Naive thymus-derived CD4-positive, alpha-beta T cell (primary cell): ENCODE data around the gene SAT1. TPM values are rescaled to one million over a fixed set of nuclear protein-coding genes. Genes with fewer than 3 reads are reported as not detected.

Source experiments
- ATAC-seq: fragments of 150-1000 bp; cut with Tn5 transposase; 2 replicates; pipeline ENCODE4 v1.10.0; 2021; ENCODE audit warnings: mild to moderate bottlenecking, moderate library complexity
- CTCF ChIA-PET: fragments of 350-600 bp; sonication (Branson Sonifier 250); formaldehyde crosslinking; loops from one replicate; lab custom pipeline; 2021; ENCODE audit warnings: antibody characterized with exemption; lab: Charles Lee
- POLR2A ChIA-PET: fragments of 350-600 bp; sonication (Branson Sonifier 250); formaldehyde crosslinking; loops from one replicate; lab custom pipeline; 2021; ENCODE audit warnings: antibody characterized with exemption, inconsistent platforms; lab: Charles Lee
- DNase-seq, 9 donors: peaks; one replicate each; pipeline versions ENCODE4 v3.0.0 to v3.0.0-alpha.2; 2020 to 2022; ENCODE audit warnings: mixed read lengths in 1 of 9
- H3K27ac ChIP-seq: one replicate; pipeline ENCODE4 v1.7.0; 2013; ENCODE audit warnings: mild to moderate bottlenecking, low read depth, low read length, moderate library complexity
- H3K27me3 ChIP-seq, 2 donors: one replicate each; pipeline ENCODE4 v1.7.0; 2013; ENCODE audit warnings: low read length in 2 of 2, mild to moderate bottlenecking in 2 of 2, moderate library complexity in 2 of 2; ENCODE audit not compliant: control insufficient read depth in 2 of 2, insufficient read depth in 2 of 2
- H3K36me3 ChIP-seq, 3 experiments: 1 replicate in 2 of 3; 2 replicates in 1 of 3; pipeline ENCODE4 v1.7.0; 2013; ENCODE audit warnings: low read length in 3 of 3, mild to moderate bottlenecking in 3 of 3, moderate library complexity in 1 of 3; ENCODE audit not compliant: insufficient read depth in 3 of 3, control insufficient read depth in 2 of 3
- H3K4me1 ChIP-seq, 2 donors: one replicate each; pipeline ENCODE4 v1.7.0; 2013; ENCODE audit warnings: low read length in 2 of 2, mild to moderate bottlenecking in 2 of 2, moderate library complexity in 1 of 2; ENCODE audit not compliant: control insufficient read depth in 2 of 2, insufficient read depth in 2 of 2
- H3K4me3 ChIP-seq: 2 replicates; pipeline ENCODE4 v1.7.0; 2013; ENCODE audit warnings: mild to moderate bottlenecking, low read length
- H3K9me3 ChIP-seq, 3 experiments: 1 replicate in 2 of 3; 2 replicates in 1 of 3; pipeline ENCODE4 v1.7.0; 2013; ENCODE audit warnings: low read length in 3 of 3; ENCODE audit not compliant: control insufficient read depth in 2 of 3
- H3K27ac Mint-ChIP-seq, 9 donors: one replicate each; pipeline ENCODE4 v1.8.0; 2020 to 2022; ENCODE audit warnings: mixed read lengths in 9 of 9, mild to moderate bottlenecking in 8 of 9, moderate library complexity in 5 of 9, inconsistent platforms in 2 of 9
- H3K27me3 Mint-ChIP-seq, 5 donors: one replicate each; pipeline ENCODE4 v1.8.0; 2021 to 2022; ENCODE audit warnings: mixed read lengths in 5 of 5, mild to moderate bottlenecking in 1 of 5
- H3K36me3 Mint-ChIP-seq, 5 donors: one replicate each; pipeline ENCODE4 v1.8.0; 2020 to 2022; ENCODE audit warnings: mixed read lengths in 5 of 5, mild to moderate bottlenecking in 3 of 5, inconsistent platforms in 1 of 5
- H3K4me1 Mint-ChIP-seq, 7 donors: one replicate each; pipeline ENCODE4 v1.8.0; 2020 to 2022; ENCODE audit warnings: mixed read lengths in 7 of 7, mild to moderate bottlenecking in 3 of 7, inconsistent platforms in 1 of 7
- H3K4me3 Mint-ChIP-seq, 10 donors: one replicate each; pipeline ENCODE4 v1.8.0; 2020 to 2022; ENCODE audit warnings: mild to moderate bottlenecking in 10 of 10, mixed read lengths in 10 of 10, moderate library complexity in 6 of 10, inconsistent platforms in 2 of 10
- H3K9me3 Mint-ChIP-seq, 11 donors: one replicate each; pipeline ENCODE4 v1.8.0; 2020 to 2022; ENCODE audit warnings: mixed read lengths in 11 of 11, mild to moderate bottlenecking in 4 of 11, inconsistent platforms in 1 of 11, moderate library complexity in 1 of 11
- intact Hi-C, 2 donors: fragments of 100-400 bp; cut with micrococcal nuclease; formaldehyde crosslinking; loops; one replicate each; pipeline ENCODE4 v1.15.1; 2023
- polyA plus RNA-seq, 2 donors: library from polyadenylated mRNA; unstranded; fragments of 300-500 nt; fragmentation: Illumina TruSeq; gene quantifications; one replicate each; pipeline ENCODE4 v1.2.3, GENCODE V29; 2021
- total RNA-seq, 6 experiments: library from RNA in 5 of 6; stranded (reverse) in 5 of 6; gene quantifications; 1 replicate in 5 of 6; 2 replicates in 1 of 6; pipeline ENCODE4 v1.2.3 and lab custom pipeline; 2021 to 2026

The SAT1 gene
- total and polyA plus RNA-seq, 7 experiments from 2014 or later, result 67.9 to 1,059 (median 124) TPM

- Mint-ChIP-seq H3K36me3 (no peaks in the 10 kb centered on the region), H3K27ac (no peak overlapping the region), H3K4me3 (no peak overlapping the region), H3K9me3 (no peaks in the 10 kb centered on the region), H3K27me3 (no peaks in the 10 kb centered on the region), H3K4me1 (peaks cover 0 to 4% (median 0%) of the 10 kb centered on the region in 7 donors)
- Histone ChIP-seq H3K4me3 (no peak overlapping the region), H3K36me3 (no peaks in the 10 kb centered on the region), H3K9me3 (no peaks in the 10 kb centered on the region), H3K4me1 (no peaks in the 10 kb centered on the region), H3K27ac (no peak overlapping the region), H3K27me3 (no peaks in the 10 kb centered on the region)
- ATAC-seq, result no peak
- no peak for DNase-seq
- intact Hi-C loops, result no loop called here
- CTCF ChIA-PET, result no interaction called here
- POLR2A ChIA-PET, result no interaction called here
Measured at GRCh38 chrX:23819385-23820234, 36.6 kb downstream of the SAT1 start.

- H3K9me3 ChIP-seq, result no peaks in the 10 kb centered on the region
- no peaks in the 10 kb centered on the region for H3K36me3 Mint-ChIP-seq
- CTCF ChIA-PET, result no interaction called here
- no peaks in the 10 kb centered on the region for H3K27me3 Mint-ChIP-seq
- no peak overlapping the region for H3K27ac Mint-ChIP-seq
- ATAC-seq, result no peak
- H3K4me1 Mint-ChIP-seq, result peaks cover 0 to 4% (median 0%) of the 10 kb centered on the region in 7 donors
- H3K36me3 ChIP-seq, result no peaks in the 10 kb centered on the region
- intact Hi-C loops, result no loop called here
- H3K27me3 ChIP-seq, result no peaks in the 10 kb centered on the region
- POLR2A ChIA-PET, result no interaction called here
- H3K4me1 ChIP-seq, result no peaks in the 10 kb centered on the region
- H3K4me3 ChIP-seq, result no peak overlapping the region
- no peaks in the 10 kb centered on the region for H3K9me3 Mint-ChIP-seq
- DNase-seq, result no peak
- no peak overlapping the region for H3K4me3 Mint-ChIP-seq
- H3K27ac ChIP-seq, result no peak overlapping the region
Measured at GRCh38 chrX:23820235-23820782, 37.3 kb downstream of the SAT1 start.

GRCh38 chrX:23821847-23822246 lies 38.9 kb downstream of the SAT1 start:
- intact Hi-C loops, result no loop called here
- Mint-ChIP-seq H3K27ac (no peak overlapping the region), H3K4me3 (no peak overlapping the region), H3K27me3 (no peaks in the 10 kb centered on the region), H3K9me3 (no peaks in the 10 kb centered on the region), H3K36me3 (peaks cover 0 to 3% (median 0%) of the 10 kb centered on the region in 5 donors), H3K4me1 (peaks cover 0 to 4% (median 0%) of the 10 kb centered on the region in 7 donors)
- no peaks in the 10 kb centered on the region for H3K27me3 ChIP-seq
- H3K27ac ChIP-seq, result no peak overlapping the region
- POLR2A ChIA-PET, result interaction anchor here (0.7 kb wide), 1 partner anchor 89 kb away, joined by 3 read pairs; no protein-coding TSS in a partner anchor
- H3K4me1 ChIP-seq, result no peaks in the 10 kb centered on the region
- CTCF ChIA-PET, result no interaction called here
- H3K36me3 ChIP-seq, result no peaks in the 10 kb centered on the region
- H3K9me3 ChIP-seq, result no peaks in the 10 kb centered on the region
- H3K4me3 ChIP-seq, result no peak overlapping the region
- DNase-seq (no peak), ATAC-seq (no peak)

GRCh38 chrX:23822397-23822796 lies 39.4 kb downstream of the SAT1 start:
- Mint-ChIP-seq H3K4me3 (no peak overlapping the region), H3K27me3 (no peaks in the 10 kb centered on the region), H3K27ac (no peak overlapping the region), H3K9me3 (no peaks in the 10 kb centered on the region), H3K4me1 (peaks cover 0 to 1% (median 0%) of the 10 kb centered on the region in 7 donors), H3K36me3 (peaks cover 0 to 3% (median 0%) of the 10 kb centered on the region in 5 donors)
- no peak for ATAC-seq
- no peak overlapping the region for H3K4me3 ChIP-seq
- H3K27me3 ChIP-seq, result no peaks in the 10 kb centered on the region
- no peak for DNase-seq
- ChIA-PET POLR2A (no interaction called here), CTCF (no interaction called here)
- H3K27ac ChIP-seq, result no peak overlapping the region
- no peaks in the 10 kb centered on the region for H3K36me3 ChIP-seq
- no peaks in the 10 kb centered on the region for H3K9me3 ChIP-seq
- no peaks in the 10 kb centered on the region for H3K4me1 ChIP-seq
- intact Hi-C loops, result no loop called here

GRCh38 chrX:23822841-23823240 lies 39.9 kb downstream of the SAT1 start:
- CTCF ChIA-PET, result no interaction called here
- no peak overlapping the region for H3K27ac ChIP-seq
- no peaks in the 10 kb centered on the region for H3K4me1 ChIP-seq
- ATAC-seq, result no peak
- intact Hi-C loops, result no loop called here
- H3K27me3 ChIP-seq, result no peaks in the 10 kb centered on the region
- H3K4me3 ChIP-seq, result no peak overlapping the region
- no peak for DNase-seq
- H3K4me3 Mint-ChIP-seq, result no peak overlapping the region
- H3K9me3 ChIP-seq, result no peaks in the 10 kb centered on the region
- H3K36me3 Mint-ChIP-seq, result peaks cover 0 to 3% (median 0%) of the 10 kb centered on the region in 5 donors
- H3K9me3 Mint-ChIP-seq, result no peaks in the 10 kb centered on the region
- H3K27me3 Mint-ChIP-seq, result no peaks in the 10 kb centered on the region
- no peaks in the 10 kb centered on the region for H3K36me3 ChIP-seq
- POLR2A ChIA-PET, result no interaction called here
- no peak overlapping the region for H3K27ac Mint-ChIP-seq
- peaks cover 0 to 1% (median 0%) of the 10 kb centered on the region in 7 donors for H3K4me1 Mint-ChIP-seq

GRCh38 chrX:23825675-23826074 lies 42.7 kb downstream of the SAT1 start:
- H3K36me3 ChIP-seq, result no peaks in the 10 kb centered on the region
- no peak overlapping the region for H3K4me3 ChIP-seq
- DNase-seq (no peak), ATAC-seq (no peak)
- Mint-ChIP-seq H3K4me1 (peaks cover 0 to 1% (median 0%) of the 10 kb centered on the region in 7 donors), H3K27me3 (no peaks in the 10 kb centered on the region), H3K4me3 (no peak overlapping the region), H3K27ac (no peak overlapping the region), H3K36me3 (peaks cover 0 to 3% (median 0%) of the 10 kb centered on the region in 5 donors), H3K9me3 (no peaks in the 10 kb centered on the region)
- H3K4me1 ChIP-seq, result no peaks in the 10 kb centered on the region
- intact Hi-C loops, result no loop called here
- ChIA-PET POLR2A (no interaction called here), CTCF (no interaction called here)
- H3K27ac ChIP-seq, result no peak overlapping the region
- no peaks in the 10 kb centered on the region for H3K9me3 ChIP-seq
- no peaks in the 10 kb centered on the region for H3K27me3 ChIP-seq
